Ishikawa (cell line): ENCODE data around the gene RASSF5.

Experiments used
- CEBPB ChIP-seq: IDR thresholded peaks from 2 replicates; pipeline ENCODE4 v1.6.1; 2012
- CREB1 ChIP-seq: IDR thresholded peaks from 2 replicates; pipeline ENCODE4 v1.6.1; 2012; ENCODE audit warnings: low read depth
- EGR1 ChIP-seq: IDR thresholded peaks from 2 replicates; pipeline ENCODE4 v1.6.1; 2012
- EP300 ChIP-seq: IDR thresholded peaks from 2 replicates; pipeline ENCODE4 v1.6.1; 2012; ENCODE audit warnings: borderline replicate concordance
- NFIC ChIP-seq: IDR thresholded peaks from 2 replicates; pipeline ENCODE4 v1.6.1; 2012
- RAD21 ChIP-seq: IDR thresholded peaks from 2 replicates; pipeline ENCODE4 v1.6.1; 2012; ENCODE audit warnings: low read depth
- TAF1 ChIP-seq: IDR thresholded peaks from 2 replicates; pipeline ENCODE4 v1.6.1; 2012; ENCODE audit warnings: low read depth, mild to moderate bottlenecking
- TCF12 ChIP-seq: IDR thresholded peaks from 2 replicates; pipeline ENCODE4 v1.6.1; 2012; ENCODE audit warnings: low read depth
- TEAD4 ChIP-seq: IDR thresholded peaks from 2 replicates; pipeline ENCODE4 v1.6.1; 2012
- ZBTB7A ChIP-seq: IDR thresholded peaks from 2 replicates; pipeline ENCODE4 v1.6.1; 2012; ENCODE audit warnings: low read depth
- TF ChIP-seq, protein P1 (sequence below): IDR thresholded peaks from 2 replicates; pipeline ENCODE4 v1.6.1; 2012
- TF ChIP-seq, protein P2 (sequence below): IDR thresholded peaks from 2 replicates; pipeline ENCODE4 v1.6.1; 2012

DNA sequence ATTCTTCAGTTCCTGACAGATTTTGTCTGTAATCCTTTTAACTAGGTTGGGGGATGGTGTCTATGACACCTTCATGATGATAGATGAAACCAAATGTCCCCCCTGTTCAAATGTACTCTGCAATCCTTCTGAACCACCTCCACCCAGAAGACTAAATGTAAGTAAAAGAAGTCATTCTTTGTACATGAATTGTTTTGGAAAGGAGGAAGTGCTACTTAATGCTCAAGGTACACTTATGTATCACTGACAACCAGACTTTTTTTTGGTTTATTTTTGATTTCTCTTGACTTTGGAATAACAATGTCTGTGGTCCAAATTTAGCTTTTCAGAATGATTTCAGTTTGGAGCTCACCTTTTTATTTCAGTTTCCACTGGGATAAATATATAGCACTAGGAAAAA lies 130.3 kb downstream of the RASSF5 start:
- no peak for TF ChIP-seq EP300
- no peak for TF ChIP-seq TEAD4
- TF ChIP-seq, protein P1, sequence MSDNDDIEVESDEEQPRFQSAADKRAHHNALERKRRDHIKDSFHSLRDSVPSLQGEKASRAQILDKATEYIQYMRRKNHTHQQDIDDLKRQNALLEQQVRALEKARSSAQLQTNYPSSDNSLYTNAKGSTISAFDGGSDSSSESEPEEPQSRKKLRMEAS: no peak
- no peak for TF ChIP-seq TAF1
- TF ChIP-seq TCF12: no peak
- no peak for TF ChIP-seq ZBTB7A
- TF ChIP-seq RAD21: no peak
- no peak for TF ChIP-seq CREB1
- no peak for TF ChIP-seq EGR1
- TF ChIP-seq NFIC: no peak
- TF ChIP-seq, protein P2, sequence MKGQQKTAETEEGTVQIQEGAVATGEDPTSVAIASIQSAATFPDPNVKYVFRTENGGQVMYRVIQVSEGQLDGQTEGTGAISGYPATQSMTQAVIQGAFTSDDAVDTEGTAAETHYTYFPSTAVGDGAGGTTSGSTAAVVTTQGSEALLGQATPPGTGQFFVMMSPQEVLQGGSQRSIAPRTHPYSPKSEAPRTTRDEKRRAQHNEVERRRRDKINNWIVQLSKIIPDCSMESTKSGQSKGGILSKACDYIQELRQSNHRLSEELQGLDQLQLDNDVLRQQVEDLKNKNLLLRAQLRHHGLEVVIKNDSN: no peak
- no peak for TF ChIP-seq CEBPB
